ENCODE measurements around the gene SGCA. TPM values are rescaled to one million over a fixed set of nuclear protein-coding genes. Genes with fewer than 3 reads are reported as not detected.

The SGCA gene
- total and polyA plus RNA-seq, 2 of the 13 experiments (the other 11 are each of a cell fraction or from before 2014, with no cell fraction given): not detected

GRCh38 chr17:50218771-50219315, 53.0 kb downstream of the SGCA start (continued):
- TF ChIP-seq ZBTB4 (CRISPR knock-in tag; IDR thresholded peaks at IDR 0.05; ENCODE audit: borderline replicate concordance) (no peak), NBN (conservative IDR thresholded peaks at IDR 0.05) (no peak), RARG (CRISPR knock-in tag; IDR thresholded peaks at IDR 0.05; ENCODE audit: low read depth) (no peak), ZNF644 (CRISPR knock-in tag; IDR thresholded peaks at IDR 0.05; ENCODE audit: low read depth) (peak; percentile 68; the same call in 1 of the 2 replicates), NPAS2 (CRISPR knock-in tag; IDR thresholded peaks at IDR 0.05; ENCODE audit: borderline replicate concordance) (no peak), TRAFD1 (CRISPR knock-in tag; IDR thresholded peaks at IDR 0.05; ENCODE audit: borderline replicate concordance) (no peak), DPF2 (CRISPR knock-in tag; IDR thresholded peaks at IDR 0.05; ENCODE audit: borderline replicate concordance, low read depth) (peak; percentile 61; the same call in 1 of the 2 replicates), FOSL1 (CRISPR knock-in tag; IDR thresholded peaks at IDR 0.05; ENCODE audit: borderline replicate concordance) (peak; percentile 70; the same call in 1 of the 2 replicates), HDAC1 (CRISPR knock-in tag; IDR thresholded peaks at IDR 0.05) (peak; percentile 62; the same call in 1 of the 2 replicates), ZNF557 (CRISPR knock-in tag; IDR thresholded peaks at IDR 0.05) (no peak), ZNF44 (CRISPR knock-in tag; IDR thresholded peaks at IDR 0.05) (no peak), ZNF652 (CRISPR knock-in tag; IDR thresholded peaks at IDR 0.05; ENCODE audit: borderline replicate concordance, low read depth) (no peak), ZNF616 (CRISPR knock-in tag; IDR thresholded peaks at IDR 0.05; ENCODE audit: low read depth) (no peak), JUN (CRISPR knock-in tag; IDR thresholded peaks at IDR 0.05) (peak; percentile 76; the same call in 1 of the 2 replicates), ZNF124 (CRISPR knock-in tag; IDR thresholded peaks at IDR 0.05) (no peak), ONECUT2 (CRISPR knock-in tag; IDR thresholded peaks at IDR 0.05) (peak; percentile 91), HNF4G (IDR thresholded peaks at IDR 0.05; ENCODE audit: borderline replicate concordance, low read depth, low read length) (peak; percentile 43; the same call in 1 of the 2 replicates), HNF4G (CRISPR knock-in tag; IDR thresholded peaks at IDR 0.05; ENCODE audit: borderline replicate concordance, low read depth) (no peak)
- TF ChIP-seq, protein P1, sequence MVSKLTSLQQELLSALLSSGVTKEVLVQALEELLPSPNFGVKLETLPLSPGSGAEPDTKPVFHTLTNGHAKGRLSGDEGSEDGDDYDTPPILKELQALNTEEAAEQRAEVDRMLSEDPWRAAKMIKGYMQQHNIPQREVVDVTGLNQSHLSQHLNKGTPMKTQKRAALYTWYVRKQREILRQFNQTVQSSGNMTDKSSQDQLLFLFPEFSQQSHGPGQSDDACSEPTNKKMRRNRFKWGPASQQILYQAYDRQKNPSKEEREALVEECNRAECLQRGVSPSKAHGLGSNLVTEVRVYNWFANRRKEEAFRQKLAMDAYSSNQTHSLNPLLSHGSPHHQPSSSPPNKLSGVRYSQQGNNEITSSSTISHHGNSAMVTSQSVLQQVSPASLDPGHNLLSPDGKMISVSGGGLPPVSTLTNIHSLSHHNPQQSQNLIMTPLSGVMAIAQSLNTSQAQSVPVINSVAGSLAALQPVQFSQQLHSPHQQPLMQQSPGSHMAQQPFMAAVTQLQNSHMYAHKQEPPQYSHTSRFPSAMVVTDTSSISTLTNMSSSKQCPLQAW (CRISPR knock-in tag; IDR thresholded peaks at IDR 0.05): no peak
- TF ChIP-seq, protein P2, sequence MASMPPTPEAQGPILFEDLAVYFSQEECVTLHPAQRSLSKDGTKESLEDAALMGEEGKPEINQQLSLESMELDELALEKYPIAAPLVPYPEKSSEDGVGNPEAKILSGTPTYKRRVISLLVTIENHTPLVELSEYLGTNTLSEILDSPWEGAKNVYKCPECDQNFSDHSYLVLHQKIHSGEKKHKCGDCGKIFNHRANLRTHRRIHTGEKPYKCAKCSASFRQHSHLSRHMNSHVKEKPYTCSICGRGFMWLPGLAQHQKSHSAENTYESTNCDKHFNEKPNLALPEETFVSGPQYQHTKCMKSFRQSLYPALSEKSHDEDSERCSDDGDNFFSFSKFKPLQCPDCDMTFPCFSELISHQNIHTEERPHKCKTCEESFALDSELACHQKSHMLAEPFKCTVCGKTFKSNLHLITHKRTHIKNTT (CRISPR knock-in tag; IDR thresholded peaks at IDR 0.05): no peak
- TF ChIP-seq, protein P3, sequence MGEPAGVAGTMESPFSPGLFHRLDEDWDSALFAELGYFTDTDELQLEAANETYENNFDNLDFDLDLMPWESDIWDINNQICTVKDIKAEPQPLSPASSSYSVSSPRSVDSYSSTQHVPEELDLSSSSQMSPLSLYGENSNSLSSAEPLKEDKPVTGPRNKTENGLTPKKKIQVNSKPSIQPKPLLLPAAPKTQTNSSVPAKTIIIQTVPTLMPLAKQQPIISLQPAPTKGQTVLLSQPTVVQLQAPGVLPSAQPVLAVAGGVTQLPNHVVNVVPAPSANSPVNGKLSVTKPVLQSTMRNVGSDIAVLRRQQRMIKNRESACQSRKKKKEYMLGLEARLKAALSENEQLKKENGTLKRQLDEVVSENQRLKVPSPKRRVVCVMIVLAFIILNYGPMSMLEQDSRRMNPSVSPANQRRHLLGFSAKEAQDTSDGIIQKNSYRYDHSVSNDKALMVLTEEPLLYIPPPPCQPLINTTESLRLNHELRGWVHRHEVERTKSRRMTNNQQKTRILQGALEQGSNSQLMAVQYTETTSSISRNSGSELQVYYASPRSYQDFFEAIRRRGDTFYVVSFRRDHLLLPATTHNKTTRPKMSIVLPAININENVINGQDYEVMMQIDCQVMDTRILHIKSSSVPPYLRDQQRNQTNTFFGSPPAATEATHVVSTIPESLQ (CRISPR knock-in tag; conservative IDR thresholded peaks at IDR 0.05): no peak
